H1 (cell line): ENCODE results near the gene IL9R. TPM values are rescaled to one million over a fixed set of nuclear protein-coding genes. Genes with fewer than 3 reads are reported as not detected.

Source experiments
- CTCF ChIA-PET: fragments of 300-600 bp; sonication (Branson Sonifier 250); formaldehyde crosslinking; loops from one replicate; lab custom pipeline; 2021; ENCODE audit not compliant: partially characterized antibody; lab: Charles Lee
- POLR2A ChIA-PET: fragments of 300-600 bp; sonication (Branson Sonifier 250); formaldehyde crosslinking; loops from one replicate; lab custom pipeline; 2021; ENCODE audit warnings: inconsistent platforms; ENCODE audit not compliant: partially characterized antibody; lab: Charles Lee
- DNase-seq, 2 experiments: peaks; one replicate each; pipeline versions ENCODE4 v3.0.0 to v3.0.0-alpha.2; 2010 to 2022; ENCODE audit warnings: low spot score in 2 of 2, low read depth in 1 of 2, mixed read lengths in 1 of 2
- FAIRE-seq: peaks from 2 replicates; lab custom pipeline; 2011; peaks lifted over from hg19 to GRCh38; lab: Jason Lieb, UNC
- H2AFZ ChIP-seq: 2 replicates; pipeline ENCODE4 v1.8.1; 2012; ENCODE audit warnings: low read length, inconsistent platforms
- H2AK5ac ChIP-seq: 2 replicates; pipeline ENCODE4 v1.6.1; 2013; ENCODE audit warnings: low read depth, low read length
- H2BK120ac ChIP-seq: replicated peaks from 2 replicates; pipeline ENCODE3; 2013; ENCODE audit warnings: low read depth, low read length, inconsistent platforms
- H2BK12ac ChIP-seq: 2 replicates; pipeline ENCODE4 v1.6.1; 2013; ENCODE audit warnings: low read depth, low read length
- H2BK15ac ChIP-seq: 2 replicates; pipeline ENCODE4 v1.6.1; 2013; ENCODE audit warnings: low read length
- H2BK20ac ChIP-seq: 2 replicates; pipeline ENCODE4 v1.6.1; 2013; ENCODE audit warnings: low read length
- H2BK5ac ChIP-seq: 2 replicates; pipeline ENCODE4 v1.6.1; 2013; ENCODE audit warnings: low read depth, low read length
- H3K14ac ChIP-seq: 2 replicates; pipeline ENCODE4 v1.6.1; 2013; ENCODE audit warnings: inconsistent platforms; ENCODE audit not compliant: insufficient read length
- H3K18ac ChIP-seq: 2 replicates; pipeline ENCODE4 v1.6.1; 2013; ENCODE audit warnings: low read length; ENCODE audit errors: extremely low read depth
- H3K23ac ChIP-seq: 2 replicates; pipeline ENCODE4 v1.6.1; 2013; ENCODE audit warnings: inconsistent platforms; ENCODE audit not compliant: insufficient read length
- H3K23me2 ChIP-seq: 2 replicates; pipeline ENCODE4 v1.6.1; 2013; ENCODE audit warnings: low read depth, low read length
- H3K27ac ChIP-seq: 2 replicates; pipeline ENCODE4 v1.6.1; 2011; ENCODE audit warnings: low read depth, low read length, inconsistent platforms
- H3K27me3 ChIP-seq, 4 experiments: replicated peaks in 1 of 4; 1 replicate in 1 of 4; 2 replicates in 3 of 4; pipeline versions ENCODE4 v1.6.1 to v1.8.1; 2011 to 2013; ENCODE audit warnings: low read length in 3 of 4, mild to moderate bottlenecking in 3 of 4, inconsistent platforms in 2 of 4, mixed read lengths in 2 of 4, moderate library complexity in 1 of 4; ENCODE audit not compliant: control insufficient read depth in 3 of 4, insufficient read depth in 3 of 4; ENCODE audit errors: extremely low read depth in 1 of 4
- H3K36me3 ChIP-seq, 4 experiments: 2 replicates each; pipeline versions ENCODE4 v1.6.1 to v1.8.1; 2011 to 2013; ENCODE audit warnings: mild to moderate bottlenecking in 4 of 4, low read length in 3 of 4, moderate library complexity in 2 of 4, control low read depth in 1 of 4, inconsistent platforms in 1 of 4; ENCODE audit not compliant: insufficient read depth in 4 of 4, control insufficient read depth in 2 of 4
- H3K4ac ChIP-seq: replicated peaks from 2 replicates; pipeline ENCODE3; 2013; ENCODE audit warnings: low read length, low read depth, mixed read lengths, inconsistent platforms; ENCODE audit not compliant: insufficient read length
- H3K4me1 ChIP-seq, 4 experiments: replicated peaks in 1 of 4; 1 replicate in 1 of 4; 2 replicates in 3 of 4; pipeline versions ENCODE4 v1.6.1 to v1.8.1; 2011 to 2013; ENCODE audit warnings: low read length in 3 of 4, inconsistent platforms in 2 of 4, mixed read lengths in 1 of 4; ENCODE audit not compliant: insufficient read depth in 4 of 4, control insufficient read depth in 3 of 4
- H3K4me2 ChIP-seq, 2 experiments: 2 replicates each; pipeline versions ENCODE4 v1.6.1 to v1.8.1; 2011 to 2013; ENCODE audit warnings: low read depth in 2 of 2, low read length in 2 of 2, control low read depth in 1 of 2, inconsistent platforms in 1 of 2, mild to moderate bottlenecking in 1 of 2; ENCODE audit not compliant: insufficient read depth in 1 of 2
- H3K4me3 ChIP-seq, 4 experiments: fragments of 200-600, 300-600 bp in 1 of 4; sonication (generic), shearing (Covaris generic), sonication (Bioruptor Twin) in 1 of 4; 2 replicates each; pipeline versions ENCODE4 v1.5.1 to v1.8.1; 2011 to 2016; ENCODE audit warnings: low read length in 4 of 4, low read depth in 3 of 4, control low read depth in 2 of 4, inconsistent platforms in 2 of 4, mild to moderate bottlenecking in 2 of 4, mixed read lengths in 1 of 4, moderate library complexity in 1 of 4; ENCODE audit not compliant: insufficient read depth in 2 of 4; ENCODE audit errors: extremely low read depth in 1 of 4
- H3K56ac ChIP-seq: replicated peaks from 2 replicates; pipeline ENCODE3; 2013; ENCODE audit warnings: low read depth, mild to moderate bottlenecking, mixed read lengths, low read length, inconsistent platforms; ENCODE audit not compliant: insufficient read length
- H3K79me1 ChIP-seq: 2 replicates; pipeline ENCODE4 v1.6.1; 2013; ENCODE audit warnings: low read depth, low read length, control low read depth
- H3K79me2 ChIP-seq, 2 experiments: 2 replicates each; pipeline versions ENCODE4 v1.6.1 to v1.8.1; 2012 to 2013; ENCODE audit warnings: low read length in 2 of 2, mild to moderate bottlenecking in 2 of 2, inconsistent platforms in 1 of 2; ENCODE audit not compliant: insufficient read depth in 2 of 2, control insufficient read depth in 1 of 2
- H3K9ac ChIP-seq, 4 experiments: replicated peaks in 1 of 4; 1 replicate in 1 of 4; 2 replicates in 3 of 4; pipeline versions ENCODE4 v1.6.1 to v1.8.1; 2011 to 2013; ENCODE audit warnings: low read depth in 3 of 4, low read length in 3 of 4, control low read depth in 2 of 4, mild to moderate bottlenecking in 2 of 4, moderate library complexity in 2 of 4, inconsistent platforms in 1 of 4; ENCODE audit errors: extremely low read depth in 1 of 4
- H3K9me3 ChIP-seq, 2 experiments: 2 replicates each; pipeline versions ENCODE4 v1.6.1 to v1.8.1; 2012 to 2013; ENCODE audit warnings: mild to moderate bottlenecking in 2 of 2, moderate library complexity in 2 of 2, control low read depth in 1 of 2, inconsistent platforms in 1 of 2, low read depth in 1 of 2, low read length in 1 of 2, mixed read lengths in 1 of 2; ENCODE audit not compliant: insufficient read depth in 2 of 2
- H4K20me1 ChIP-seq, 2 experiments: replicated peaks in 1 of 2; 2 replicates each; pipeline versions ENCODE3 to v1.8.1; 2011 to 2013; ENCODE audit warnings: inconsistent platforms in 2 of 2, low read length in 2 of 2, mild to moderate bottlenecking in 1 of 2; ENCODE audit not compliant: insufficient read depth in 2 of 2, control insufficient read depth in 1 of 2
- H4K5ac ChIP-seq: 2 replicates; pipeline ENCODE4 v1.6.1; 2013; ENCODE audit warnings: low read length, low read depth, mixed read lengths, inconsistent platforms; ENCODE audit not compliant: insufficient read length
- H4K8ac ChIP-seq: 2 replicates; pipeline ENCODE4 v1.8.0; 2013; ENCODE audit warnings: mild to moderate bottlenecking, moderate library complexity, low read length, inconsistent platforms; ENCODE audit not compliant: insufficient read depth; ENCODE audit errors: extremely low read depth
- H4K91ac ChIP-seq: replicated peaks from 2 replicates; pipeline ENCODE3; 2013; ENCODE audit warnings: low read length, mixed read lengths, inconsistent platforms; ENCODE audit not compliant: insufficient read length
- CBX8 ChIP-seq: fragments of 300-800, 300-1000 bp; sonication (generic); IDR thresholded peaks from 2 replicates; pipeline ENCODE4 v1.7.1; 2016; ENCODE audit warnings: low read depth, low read length, borderline replicate concordance
- CHD1 ChIP-seq: IDR thresholded peaks from 2 replicates; pipeline ENCODE4 v1.6.1; 2012; ENCODE audit warnings: low read depth, low read length, improper control_type of control experiment
- GTF2F1 ChIP-seq: IDR thresholded peaks from 2 replicates; pipeline ENCODE4 v1.6.1; 2012; ENCODE audit warnings: low read depth, low read length, improper control_type of control experiment, borderline replicate concordance
- JUND ChIP-seq: IDR thresholded peaks from 2 replicates; pipeline ENCODE4 v1.6.1; 2011; ENCODE audit warnings: mild to moderate bottlenecking, improper control_type of control experiment, low read length
- RAD21 ChIP-seq, 2 experiments: IDR thresholded peaks in 1 of 2; conservative IDR thresholded peaks in 1 of 2; 2 replicates each; pipeline ENCODE4 v1.6.1; 2011; ENCODE audit warnings: low read depth in 2 of 2, low read length in 2 of 2, improper control_type of control experiment in 1 of 2, inconsistent platforms in 1 of 2, mild to moderate bottlenecking in 1 of 2, moderate library complexity in 1 of 2
- RNF2 ChIP-seq: fragments of 200-900, 300-1000 bp; sonication (generic); IDR thresholded peaks from 2 replicates; pipeline ENCODE4 v1.7.1; 2016; ENCODE audit warnings: borderline replicate concordance, low read depth, mild to moderate bottlenecking, antibody characterized with exemption, low read length; ENCODE audit not compliant: poor library complexity, severe bottlenecking; ENCODE audit errors: missing control alignments
- RXRA ChIP-seq: IDR thresholded peaks from 2 replicates; pipeline ENCODE4 v1.6.1; 2011; ENCODE audit warnings: low read depth, mild to moderate bottlenecking, low read length, moderate library complexity; ENCODE audit not compliant: insufficient read depth
- SIX5 ChIP-seq: IDR thresholded peaks from 2 replicates; pipeline ENCODE4 v1.6.1; 2011; ENCODE audit warnings: mild to moderate bottlenecking, low read depth, low read length
- SRF ChIP-seq: IDR thresholded peaks from 2 replicates; pipeline ENCODE4 v1.6.1; 2011; ENCODE audit warnings: mild to moderate bottlenecking, low read depth, low read length, moderate library complexity
- TEAD4 ChIP-seq: IDR thresholded peaks from 2 replicates; pipeline ENCODE4 v1.6.1; 2012; ENCODE audit warnings: low read depth, low read length, inconsistent platforms, mixed read lengths
- ZNF274 ChIP-seq: IDR thresholded peaks from 2 replicates; pipeline ENCODE4 v1.7.0; 2012; ENCODE audit warnings: low read length, borderline replicate concordance; ENCODE audit errors: extremely low read depth
- WGBS, 2 experiments: shearing (Covaris generic) in 1 of 2; methylation state at CpG; one replicate each; pipeline versions ENCODE4 v1.1.6 to v1.1.7; 2013 to 2015; ENCODE audit warnings: low lambda C conversion rate in 2 of 2, mixed read lengths in 2 of 2, inconsistent platforms in 1 of 2, low coverage in 1 of 2, missing lambda C conversion rate in 1 of 2; ENCODE audit not compliant: insufficient replicate concordance in 2 of 2, insufficient coverage in 1 of 2, insufficient read length in 1 of 2; ENCODE audit errors: extremely low coverage in 1 of 2, missing lambda C conversion rate in 1 of 2; 5-methylcytosine and 5-hydroxymethylcytosine counted together
- polyA plus RNA-seq, 7 experiments: library from polyadenylated mRNA; depleted of rRNA in 3 of 7; stranded (reverse) in 5 of 7; unstranded in 2 of 7; fragments of >200 nt in 5 of 7; fragments of 200-250 nt in 2 of 7; gene quantifications; 1 replicate in 5 of 7; 2 replicates in 1 of 7; 4 replicates in 1 of 7; pipeline versions ENCODE4 v1.2.1 to v1.2.3, GENCODE V29; 2011 to 2013; ENCODE audit warnings: missing spikeins in 2 of 7, mixed read lengths in 2 of 7
- total RNA-seq: library from RNA; stranded (reverse); fragmentation: NEBNext Ultra II Directional; extraction: Animal tissue kit (Norgen Biotek cat#: 25700); gene quantifications from 2 replicates; pipeline ENCODE4 v1.2.1, GENCODE V29; 2021

The IL9R gene
- total and polyA plus RNA-seq, 2 of the 8 experiments (the other 6 are each of a cell fraction or from before 2014, with no cell fraction given): 0.14 to 0.28 TPM

DNA sequence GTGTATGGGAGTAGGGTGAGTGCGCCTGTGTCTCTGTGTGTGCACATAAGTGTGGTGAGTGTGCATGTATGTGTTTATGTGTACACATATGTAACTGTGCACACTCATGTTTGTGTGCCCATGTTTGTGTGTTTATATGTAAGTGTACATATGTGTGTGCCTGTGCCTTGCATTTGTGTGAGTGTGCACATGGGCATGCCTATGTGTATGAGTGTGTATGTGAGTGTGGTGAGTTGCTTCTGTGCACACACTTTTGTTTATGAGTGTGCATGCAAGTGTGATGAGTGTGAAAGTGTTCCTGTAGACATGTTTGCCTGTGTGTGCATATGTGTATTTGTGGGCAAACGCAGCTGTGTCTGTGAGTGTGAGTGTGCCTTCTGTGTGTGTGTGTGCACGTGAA lies 7.2 kb downstream of the IL9R start:
- Histone ChIP-seq H3K9me3 (peaks cover 47 to 76% of the 10 kb centered on the region in 2 experiments), H3K4ac (no peak overlapping the region), H4K91ac (no peak overlapping the region), H2BK12ac (no peak overlapping the region), H4K5ac (no peak overlapping the region), H3K79me1 (no peaks in the 10 kb centered on the region), H2BK120ac (no peak overlapping the region), H3K56ac (no peak overlapping the region), H4K20me1 (no peaks in the 10 kb centered on the region), H3K79me2 (peaks cover 0 to 4% of the 10 kb centered on the region in 2 experiments; a peak in 1 of 4 replicates), H3K4me2 (no peak overlapping the region), H3K36me3 (no peaks in the 10 kb centered on the region; a peak in 1 of 8 replicates), H2AK5ac (no peak overlapping the region), H3K27me3 (no peaks in the 10 kb centered on the region), H3K14ac (no peak overlapping the region)
- no peak for FAIRE-seq
- 75% methylated on average over 3 of the region's 3 CpGs; no CpG with 5 or more reads in 1 of the 2 experiments for WGBS, 2 experiments
- TF ChIP-seq SIX5: no peak
- TF ChIP-seq CHD1: no peak
- no peak for TF ChIP-seq RXRA
- TF ChIP-seq ZNF274: no peak
- no peak for TF ChIP-seq TEAD4
- no peak for TF ChIP-seq RAD21 (IDR thresholded peaks at IDR 0.05 in 1 of 2, conservative IDR thresholded peaks at IDR 0.05 in 1 of 2; ENCODE audit: low read depth in 2 of 2, low read length in 2 of 2)
- TF ChIP-seq RNF2: no peak
- no peak for TF ChIP-seq GTF2F1
- TF ChIP-seq JUND: no peak
- TF ChIP-seq SRF: no peak
- TF ChIP-seq CBX8: no peak
- TF ChIP-seq, all 59 proteins: peak for 0
- no peak overlapping the region for H4K8ac ChIP-seq
- no peak for DNase-seq
- H3K27ac ChIP-seq: no peak overlapping the region; the same call in 1 of the 2 replicates
- CTCF ChIA-PET: no interaction called here
- no peak overlapping the region for H3K18ac ChIP-seq
- POLR2A ChIA-PET: no interaction called here
- peaks cover 5% of the 10 kb centered on the region; the same call in 1 of the 2 replicates for H3K23me2 ChIP-seq
- H2BK15ac ChIP-seq: no peak overlapping the region
- H3K4me1 ChIP-seq: no peaks in the 10 kb centered on the region
- no peak overlapping the region for H3K4me3 ChIP-seq
- no peak overlapping the region for H2BK5ac ChIP-seq
- H2BK20ac ChIP-seq: no peak overlapping the region
- H3K23ac ChIP-seq: no peak overlapping the region
- no peak overlapping the region for H2AFZ ChIP-seq
- H3K9ac ChIP-seq: no peak overlapping the region
